Panc1 (cell line): ENCODE measurements around the gene MAMSTR. TPM values are rescaled to one million over a fixed set of nuclear protein-coding genes. Genes with fewer than 3 reads are reported as not detected.
"Not testable (repeated sequence)": the region's sequence is repeated elsewhere in the genome, so short reads cannot be mapped to it uniquely, and the experiment has no call there.

Source experiments
- ATAC-seq: fragments of 200-7000 bp; cut with Tn5 transposase; 2 replicates; pipeline ENCODE4 v1.9.1; 2020; ENCODE audit warnings: mild to moderate bottlenecking, moderate library complexity
- BruUV-seq: library from RNA; stranded (reverse); fragments of 400-500 nt; replicated peaks from 2 replicates; lab custom pipeline; 2021; lab: Mats Ljungman, UMichigan
- CTCF ChIA-PET: fragments of 300-600 bp; sonication (Branson Sonifier 250); formaldehyde crosslinking; loops from one replicate; lab custom pipeline; 2022; ENCODE audit warnings: antibody characterized with exemption; lab: Charles Lee
- POLR2A ChIA-PET: fragments of 300-600 bp; sonication (Branson Sonifier 250); formaldehyde crosslinking; loops from one replicate; lab custom pipeline; 2022; ENCODE audit warnings: antibody characterized with exemption; lab: Charles Lee
- DNase-seq: peaks from one replicate; pipeline ENCODE4 v3.0.0-alpha.2; 2010; ENCODE audit warnings: low read depth, low spot score
- H3K27ac ChIP-seq: 2 replicates; pipeline ENCODE4 v1.5.1; 2011; ENCODE audit warnings: mild to moderate bottlenecking, low read length, inconsistent platforms
- H3K27me3 ChIP-seq: fragments of 200-500 bp; sonication (Bioruptor generic); 2 replicates; pipeline ENCODE4 v1.6.0; 2014; ENCODE audit warnings: low read length, inconsistent platforms; ENCODE audit not compliant: control insufficient read depth, insufficient read depth
- H3K36me3 ChIP-seq: fragments of 200-500 bp; sonication (Bioruptor generic); 2 replicates; pipeline ENCODE4 v1.5.1; 2014; ENCODE audit warnings: inconsistent platforms, mild to moderate bottlenecking, low read length, moderate library complexity; ENCODE audit not compliant: control insufficient read depth, insufficient read depth
- H3K4me1 ChIP-seq: 2 replicates; pipeline ENCODE4 v1.5.1; 2011; ENCODE audit warnings: inconsistent platforms, mild to moderate bottlenecking, low read length, moderate library complexity; ENCODE audit not compliant: control insufficient read depth, insufficient read depth
- H3K4me3 ChIP-seq, 2 experiments: 2 replicates each; pipeline ENCODE4 v1.5.1; 2011 to 2012; ENCODE audit warnings: low read depth in 2 of 2, low read length in 2 of 2, mild to moderate bottlenecking in 2 of 2, inconsistent platforms in 1 of 2, moderate library complexity in 1 of 2
- H3K9me3 ChIP-seq: fragments of 200-500 bp; sonication (Bioruptor generic); 2 replicates; pipeline ENCODE4 v1.5.1; 2014; ENCODE audit warnings: low read depth, mild to moderate bottlenecking, inconsistent platforms, low read length, moderate library complexity; ENCODE audit not compliant: control insufficient read depth, insufficient read depth
- POLR2AphosphoS5 ChIP-seq: IDR thresholded peaks from 2 replicates; pipeline ENCODE4 v1.6.1; 2012; ENCODE audit warnings: mild to moderate bottlenecking, low read depth, low read length, moderate library complexity
- SIN3A ChIP-seq: IDR thresholded peaks from 2 replicates; pipeline ENCODE4 v1.6.1; 2012; ENCODE audit warnings: low read depth, mild to moderate bottlenecking, low read length, moderate library complexity, borderline replicate concordance; ENCODE audit not compliant: insufficient read depth
- TCF7L2 ChIP-seq: IDR thresholded peaks from 2 replicates; pipeline ENCODE4 v1.6.1; 2011; ENCODE audit warnings: mild to moderate bottlenecking, low read depth, low read length, inconsistent platforms
- in situ Hi-C: cut with HindIII; loops from 2 replicates; pipeline ENCODE4 v1.10.0; 2016; ENCODE audit warnings: low sequenced_read_pairs, low pct_unique_long_range_greater_than_20kb
- intact Hi-C: fragments of 100-400 bp; cut with micrococcal nuclease; formaldehyde crosslinking; loops from one replicate; pipeline ENCODE4 v1.10.0; 2022; ENCODE audit not compliant: unreplicated experiment
- total RNA-seq: library from RNA; stranded (reverse); gene quantifications from one replicate; pipeline ENCODE4 v1.2.1, GENCODE V29; 2021; ENCODE audit not compliant: unreplicated experiment
- TF ChIP-seq, protein P1 (sequence below), 2 experiments: IDR thresholded peaks; 2 replicates each; pipeline ENCODE4 v1.6.1; 2011 to 2012; ENCODE audit warnings: low read depth in 2 of 2, control low read depth in 1 of 2, low read length in 1 of 2, mild to moderate bottlenecking in 1 of 2, moderate library complexity in 1 of 2; ENCODE audit not compliant: insufficient read depth in 1 of 2
- TF ChIP-seq, protein P2 (sequence below): fragments of 450-650 bp; IDR thresholded peaks from 2 replicates; pipeline ENCODE4 v1.5.1; 2017; ENCODE audit warnings: mild to moderate bottlenecking

MAMSTR gene
- total RNA-seq, 1 experiment from 2014 or later: 3.3 TPM

- ChIA-PET CTCF (no interaction called here), POLR2A (no interaction called here)
- Histone ChIP-seq H3K27ac (no peak overlapping the region; the same call in 1 of the 2 replicates), H3K36me3 (no peaks in the 10 kb centered on the region), H3K27me3 (no peaks in the 10 kb centered on the region), H3K9me3 (no peaks in the 10 kb centered on the region), H3K4me1 (peaks cover 3% of the 10 kb centered on the region; the same call in 1 of the 2 replicates), H3K4me3 (peak overlapping the region; percentile 3 to 32)
- DNase-seq (no peak), ATAC-seq (peak; percentile 42; the same call in 1 of the 2 replicates)
- BruUV-seq: no TSS peak
- intact Hi-C loops: no loop called here
- in situ Hi-C loops: no loop called here
- TF ChIP-seq SIN3A (no peak), TCF7L2 (no peak), POLR2AphosphoS5 (no peak)
- TF ChIP-seq, protein P1, sequence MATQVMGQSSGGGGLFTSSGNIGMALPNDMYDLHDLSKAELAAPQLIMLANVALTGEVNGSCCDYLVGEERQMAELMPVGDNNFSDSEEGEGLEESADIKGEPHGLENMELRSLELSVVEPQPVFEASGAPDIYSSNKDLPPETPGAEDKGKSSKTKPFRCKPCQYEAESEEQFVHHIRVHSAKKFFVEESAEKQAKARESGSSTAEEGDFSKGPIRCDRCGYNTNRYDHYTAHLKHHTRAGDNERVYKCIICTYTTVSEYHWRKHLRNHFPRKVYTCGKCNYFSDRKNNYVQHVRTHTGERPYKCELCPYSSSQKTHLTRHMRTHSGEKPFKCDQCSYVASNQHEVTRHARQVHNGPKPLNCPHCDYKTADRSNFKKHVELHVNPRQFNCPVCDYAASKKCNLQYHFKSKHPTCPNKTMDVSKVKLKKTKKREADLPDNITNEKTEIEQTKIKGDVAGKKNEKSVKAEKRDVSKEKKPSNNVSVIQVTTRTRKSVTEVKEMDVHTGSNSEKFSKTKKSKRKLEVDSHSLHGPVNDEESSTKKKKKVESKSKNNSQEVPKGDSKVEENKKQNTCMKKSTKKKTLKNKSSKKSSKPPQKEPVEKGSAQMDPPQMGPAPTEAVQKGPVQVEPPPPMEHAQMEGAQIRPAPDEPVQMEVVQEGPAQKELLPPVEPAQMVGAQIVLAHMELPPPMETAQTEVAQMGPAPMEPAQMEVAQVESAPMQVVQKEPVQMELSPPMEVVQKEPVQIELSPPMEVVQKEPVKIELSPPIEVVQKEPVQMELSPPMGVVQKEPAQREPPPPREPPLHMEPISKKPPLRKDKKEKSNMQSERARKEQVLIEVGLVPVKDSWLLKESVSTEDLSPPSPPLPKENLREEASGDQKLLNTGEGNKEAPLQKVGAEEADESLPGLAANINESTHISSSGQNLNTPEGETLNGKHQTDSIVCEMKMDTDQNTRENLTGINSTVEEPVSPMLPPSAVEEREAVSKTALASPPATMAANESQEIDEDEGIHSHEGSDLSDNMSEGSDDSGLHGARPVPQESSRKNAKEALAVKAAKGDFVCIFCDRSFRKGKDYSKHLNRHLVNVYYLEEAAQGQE (IDR thresholded peaks at IDR 0.05; ENCODE audit: insufficient read depth in 1 of 2, low read depth in 2 of 2, low read length in 1 of 2): no peak
- TF ChIP-seq, protein P2, sequence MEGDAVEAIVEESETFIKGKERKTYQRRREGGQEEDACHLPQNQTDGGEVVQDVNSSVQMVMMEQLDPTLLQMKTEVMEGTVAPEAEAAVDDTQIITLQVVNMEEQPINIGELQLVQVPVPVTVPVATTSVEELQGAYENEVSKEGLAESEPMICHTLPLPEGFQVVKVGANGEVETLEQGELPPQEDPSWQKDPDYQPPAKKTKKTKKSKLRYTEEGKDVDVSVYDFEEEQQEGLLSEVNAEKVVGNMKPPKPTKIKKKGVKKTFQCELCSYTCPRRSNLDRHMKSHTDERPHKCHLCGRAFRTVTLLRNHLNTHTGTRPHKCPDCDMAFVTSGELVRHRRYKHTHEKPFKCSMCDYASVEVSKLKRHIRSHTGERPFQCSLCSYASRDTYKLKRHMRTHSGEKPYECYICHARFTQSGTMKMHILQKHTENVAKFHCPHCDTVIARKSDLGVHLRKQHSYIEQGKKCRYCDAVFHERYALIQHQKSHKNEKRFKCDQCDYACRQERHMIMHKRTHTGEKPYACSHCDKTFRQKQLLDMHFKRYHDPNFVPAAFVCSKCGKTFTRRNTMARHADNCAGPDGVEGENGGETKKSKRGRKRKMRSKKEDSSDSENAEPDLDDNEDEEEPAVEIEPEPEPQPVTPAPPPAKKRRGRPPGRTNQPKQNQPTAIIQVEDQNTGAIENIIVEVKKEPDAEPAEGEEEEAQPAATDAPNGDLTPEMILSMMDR: no peak
Observed at GRCh38 chr19:48696353-48697010, 23.0 kb downstream of the MAMSTR start.

DNA sequence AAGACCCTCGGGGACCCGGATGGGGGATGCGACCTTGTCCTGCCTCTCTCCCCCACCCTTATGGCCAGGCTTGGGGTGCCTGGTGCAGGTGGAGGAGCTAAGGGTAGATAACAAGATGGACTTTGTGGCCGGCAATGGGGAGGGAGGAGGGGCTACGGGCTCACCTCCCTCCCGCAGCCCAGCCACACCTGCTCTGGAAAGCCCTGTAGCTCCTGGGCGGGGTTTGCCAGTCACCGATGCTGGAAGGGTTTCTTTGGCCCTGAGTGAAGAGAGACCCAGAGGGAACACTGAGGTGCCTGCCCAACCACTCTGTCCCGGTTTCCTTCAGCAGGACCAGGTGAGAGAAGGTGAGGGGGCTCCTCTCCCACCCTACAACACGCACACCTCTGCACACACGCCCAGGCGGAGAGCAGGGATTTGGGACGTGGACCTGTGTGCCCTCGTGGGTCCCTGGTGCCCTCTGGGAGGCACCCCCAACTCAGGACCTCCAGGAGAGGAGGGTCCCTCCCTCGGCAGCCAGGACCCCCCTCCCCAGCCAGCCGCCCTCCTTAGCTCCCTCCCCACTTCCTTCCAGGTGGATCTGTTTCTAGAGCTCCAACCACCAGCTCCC is 23.7 kb downstream of the MAMSTR start, which contains the start of gene FUT2:
Gene FUT2, plus strand, starts transcription at position 229 of the 610 bp plus-strand sequence. CDS start 6,986 bp downstream, outside the sequence.
- intact Hi-C loops (no loop called here), in situ Hi-C loops (no loop called here)
- peaks cover 3% of the 10 kb centered on the region; the same call in 1 of the 2 replicates for H3K4me1 ChIP-seq
- CTCF ChIA-PET: no interaction called here
- no peak for TF ChIP-seq TCF7L2
- no peak for TF ChIP-seq SIN3A
- TF ChIP-seq, protein P2: no peak
- TF ChIP-seq, protein P1 (IDR thresholded peaks at IDR 0.05; ENCODE audit: insufficient read depth in 1 of 2, low read depth in 2 of 2, low read length in 1 of 2): no peak
- TF ChIP-seq POLR2AphosphoS5: no peak
- H3K9me3 ChIP-seq: no peaks in the 10 kb centered on the region
- H3K36me3 ChIP-seq: no peaks in the 10 kb centered on the region
- H3K27me3 ChIP-seq: no peaks in the 10 kb centered on the region
- DNase-seq: no peak
- no peak for ATAC-seq
- BruUV-seq: no TSS peak
- POLR2A ChIA-PET: no interaction called here
- peak within 1 kb of the TSS; percentile 3 to 32 for H3K4me3 ChIP-seq
- H3K27ac ChIP-seq: no peak within 1 kb of the TSS; the same call in 1 of the 2 replicates

- DNase-seq, H3K4me3 ChIP-seq, BruUV-seq, H3K4me1 ChIP-seq, H3K27ac ChIP-seq, ATAC-seq, POLR2A ChIA-PET, CTCF ChIA-PET, H3K9me3 ChIP-seq, intact Hi-C loops, in situ Hi-C loops, H3K36me3 ChIP-seq, H3K27me3 ChIP-seq: not testable (repeated sequence)
Observed at GRCh38 chr19:48693629-48694028, 25.9 kb downstream of the MAMSTR start.
